ENCODE measurements around the gene IRX2.
A peak's percentile ranks its signal among the peaks of the same experiment; 100 is the strongest.

IRX2 gene

GRCh38 chr5:2721385-2722138 is 29.9 kb downstream of the IRX2 start:
- no peak overlapping the region for H3K4me3 ChIP-seq (ENCODE audit: control insufficient read depth, low read depth, low read length)
- no peak for TF ChIP-seq CTCF (conservative IDR thresholded peaks at IDR 0.05; ENCODE audit: control insufficient read depth, insufficient read depth, low read depth, low read length)
- DNase-seq (ENCODE audit: low read depth) = no peak

GRCh38 chr5:2719332-2719731 is 32.1 kb downstream of the IRX2 start:
- H3K4me3 ChIP-seq (ENCODE audit: control insufficient read depth, low read depth, low read length) = no peak overlapping the region
- DNase-seq (ENCODE audit: low read depth) = no peak
- TF ChIP-seq CTCF (conservative IDR thresholded peaks at IDR 0.05; ENCODE audit: control insufficient read depth, insufficient read depth, low read depth, low read length) = no peak

GRCh38 chr5:2718115-2718514 is 33.4 kb downstream of the IRX2 start:
- no peak overlapping the region for H3K4me3 ChIP-seq (ENCODE audit: control insufficient read depth, low read depth, low read length)
- TF ChIP-seq CTCF (conservative IDR thresholded peaks at IDR 0.05; ENCODE audit: control insufficient read depth, insufficient read depth, low read depth, low read length) = no peak
- DNase-seq (ENCODE audit: low read depth) = no peak

- DNase-seq (ENCODE audit: low read depth) = peak; percentile 73
- no peak overlapping the region for H3K4me3 ChIP-seq (ENCODE audit: control insufficient read depth, low read depth, low read length)
- TF ChIP-seq CTCF (conservative IDR thresholded peaks at IDR 0.05; ENCODE audit: control insufficient read depth, insufficient read depth, low read depth, low read length) = no peak
Measured at GRCh38 chr5:2715856-2716255, 35.6 kb downstream of the IRX2 start.

- H3K4me3 ChIP-seq (ENCODE audit: control insufficient read depth, low read depth, low read length) = no peak overlapping the region
- no peak for DNase-seq (ENCODE audit: low read depth)
- TF ChIP-seq CTCF (conservative IDR thresholded peaks at IDR 0.05; ENCODE audit: control insufficient read depth, insufficient read depth, low read depth, low read length) = no peak
Measured at GRCh38 chr5:2714805-2715204, 36.7 kb downstream of the IRX2 start.

- no peak overlapping the region for H3K4me3 ChIP-seq (ENCODE audit: control insufficient read depth, low read depth, low read length)
- no peak for TF ChIP-seq CTCF (conservative IDR thresholded peaks at IDR 0.05; ENCODE audit: control insufficient read depth, insufficient read depth, low read depth, low read length)
- DNase-seq (ENCODE audit: low read depth) = no peak
Measured at GRCh38 chr5:2714026-2714425, 37.5 kb downstream of the IRX2 start.
